Measurements from ENCODE around the gene C2orf92.

C2orf92 gene

DNA sequence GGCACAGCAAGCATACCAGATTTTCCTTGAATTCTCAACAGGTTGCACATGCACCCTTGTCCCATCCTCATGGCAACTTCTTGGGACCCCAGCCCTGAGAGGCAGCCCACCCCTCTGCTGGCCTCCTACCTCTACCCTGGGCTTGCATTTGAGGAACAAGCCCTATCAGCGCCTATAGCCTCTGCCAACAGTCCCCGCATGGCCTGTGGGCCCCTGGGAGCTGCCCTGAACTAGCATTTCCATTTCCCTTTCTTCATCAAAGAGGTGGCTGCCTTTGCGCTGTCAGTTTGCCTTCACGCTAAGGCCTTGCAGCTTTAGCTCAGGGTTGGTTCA, 38.5 kb downstream of the C2orf92 start:
- TF ChIP-seq, protein P1, sequence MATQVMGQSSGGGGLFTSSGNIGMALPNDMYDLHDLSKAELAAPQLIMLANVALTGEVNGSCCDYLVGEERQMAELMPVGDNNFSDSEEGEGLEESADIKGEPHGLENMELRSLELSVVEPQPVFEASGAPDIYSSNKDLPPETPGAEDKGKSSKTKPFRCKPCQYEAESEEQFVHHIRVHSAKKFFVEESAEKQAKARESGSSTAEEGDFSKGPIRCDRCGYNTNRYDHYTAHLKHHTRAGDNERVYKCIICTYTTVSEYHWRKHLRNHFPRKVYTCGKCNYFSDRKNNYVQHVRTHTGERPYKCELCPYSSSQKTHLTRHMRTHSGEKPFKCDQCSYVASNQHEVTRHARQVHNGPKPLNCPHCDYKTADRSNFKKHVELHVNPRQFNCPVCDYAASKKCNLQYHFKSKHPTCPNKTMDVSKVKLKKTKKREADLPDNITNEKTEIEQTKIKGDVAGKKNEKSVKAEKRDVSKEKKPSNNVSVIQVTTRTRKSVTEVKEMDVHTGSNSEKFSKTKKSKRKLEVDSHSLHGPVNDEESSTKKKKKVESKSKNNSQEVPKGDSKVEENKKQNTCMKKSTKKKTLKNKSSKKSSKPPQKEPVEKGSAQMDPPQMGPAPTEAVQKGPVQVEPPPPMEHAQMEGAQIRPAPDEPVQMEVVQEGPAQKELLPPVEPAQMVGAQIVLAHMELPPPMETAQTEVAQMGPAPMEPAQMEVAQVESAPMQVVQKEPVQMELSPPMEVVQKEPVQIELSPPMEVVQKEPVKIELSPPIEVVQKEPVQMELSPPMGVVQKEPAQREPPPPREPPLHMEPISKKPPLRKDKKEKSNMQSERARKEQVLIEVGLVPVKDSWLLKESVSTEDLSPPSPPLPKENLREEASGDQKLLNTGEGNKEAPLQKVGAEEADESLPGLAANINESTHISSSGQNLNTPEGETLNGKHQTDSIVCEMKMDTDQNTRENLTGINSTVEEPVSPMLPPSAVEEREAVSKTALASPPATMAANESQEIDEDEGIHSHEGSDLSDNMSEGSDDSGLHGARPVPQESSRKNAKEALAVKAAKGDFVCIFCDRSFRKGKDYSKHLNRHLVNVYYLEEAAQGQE (IDR thresholded peaks at IDR 0.05; ENCODE audit: insufficient read depth in 1 of 2, low read depth in 2 of 2, low read length in 2 of 2), result no peak
- no peak for TF ChIP-seq FOXP2 (optimal IDR thresholded peaks at IDR 0.05; ENCODE audit: borderline replicate concordance, extremely low read depth, extremely low read length, insufficient read depth)
- no peak for TF ChIP-seq POLR2AphosphoS5 (IDR thresholded peaks at IDR 0.05; ENCODE audit: low read depth, low read length)
- TF ChIP-seq TAF1 (IDR thresholded peaks at IDR 0.05; ENCODE audit: borderline replicate concordance, insufficient read depth, low read length), result no peak
- TF ChIP-seq SIN3A (IDR thresholded peaks at IDR 0.05; ENCODE audit: borderline replicate concordance, insufficient read depth, low read length), result no peak

- TF ChIP-seq FOXP2 (optimal IDR thresholded peaks at IDR 0.05; ENCODE audit: borderline replicate concordance, extremely low read depth, extremely low read length, insufficient read depth) (no peak), TAF1 (IDR thresholded peaks at IDR 0.05; ENCODE audit: borderline replicate concordance, insufficient read depth, low read length) (no peak), POLR2AphosphoS5 (IDR thresholded peaks at IDR 0.05; ENCODE audit: low read depth, low read length) (no peak), SIN3A (IDR thresholded peaks at IDR 0.05; ENCODE audit: borderline replicate concordance, insufficient read depth, low read length) (no peak)
- TF ChIP-seq, protein P1 (IDR thresholded peaks at IDR 0.05; ENCODE audit: insufficient read depth in 1 of 2, low read depth in 2 of 2, low read length in 2 of 2), result no peak
Measured at GRCh38 chr2:97708608-97709007, 39.1 kb downstream of the C2orf92 start.

- no peak for TF ChIP-seq POLR2AphosphoS5 (IDR thresholded peaks at IDR 0.05; ENCODE audit: low read depth, low read length)
- no peak for TF ChIP-seq FOXP2 (optimal IDR thresholded peaks at IDR 0.05; ENCODE audit: borderline replicate concordance, extremely low read depth, extremely low read length, insufficient read depth)
- TF ChIP-seq SIN3A (IDR thresholded peaks at IDR 0.05; ENCODE audit: borderline replicate concordance, insufficient read depth, low read length), result no peak
- no peak for TF ChIP-seq TAF1 (IDR thresholded peaks at IDR 0.05; ENCODE audit: borderline replicate concordance, insufficient read depth, low read length)
- TF ChIP-seq, protein P1 (IDR thresholded peaks at IDR 0.05; ENCODE audit: insufficient read depth in 1 of 2, low read depth in 2 of 2, low read length in 2 of 2), result no peak
Measured at GRCh38 chr2:97711394-97711711, 41.8 kb downstream of the C2orf92 start.

- no peak for TF ChIP-seq SIN3A (IDR thresholded peaks at IDR 0.05; ENCODE audit: borderline replicate concordance, insufficient read depth, low read length)
- TF ChIP-seq TAF1 (IDR thresholded peaks at IDR 0.05; ENCODE audit: borderline replicate concordance, insufficient read depth, low read length), result no peak
- TF ChIP-seq FOXP2 (optimal IDR thresholded peaks at IDR 0.05; ENCODE audit: borderline replicate concordance, extremely low read depth, extremely low read length, insufficient read depth), result no peak
- TF ChIP-seq, protein P1 (IDR thresholded peaks at IDR 0.05; ENCODE audit: insufficient read depth in 1 of 2, low read depth in 2 of 2, low read length in 2 of 2), result no peak
- no peak for TF ChIP-seq POLR2AphosphoS5 (IDR thresholded peaks at IDR 0.05; ENCODE audit: low read depth, low read length)
Measured at GRCh38 chr2:97712693-97713295, 43.3 kb downstream of the C2orf92 start.

Data from PFSK-1 (cell line).